NB4 (cell line): ENCODE data around the gene ADGRG1.

Experiments
- CTCF ChIP-seq: IDR thresholded peaks from one replicate; pipeline ENCODE4 v1.5.1; 2012; ENCODE audit warnings: low read depth, low read length
- MYC ChIP-seq: IDR thresholded peaks from 2 replicates; pipeline ENCODE4 v1.6.1; 2011; ENCODE audit warnings: low read depth, low read length
- POLR2A ChIP-seq: IDR thresholded peaks from 2 replicates; pipeline ENCODE4 v1.6.1; 2011; ENCODE audit warnings: mild to moderate bottlenecking; ENCODE audit not compliant: insufficient read length; ENCODE audit errors: extremely low read depth

GRCh38 chr16:57628008-57628781 is at the start of gene ADGRG1:
- TF ChIP-seq CTCF (no peak), POLR2A (no peak), MYC (no peak)
